Osteoblast (primary cell): ENCODE data around the gene ESAM. TPM values are rescaled to one million over a fixed set of nuclear protein-coding genes. Genes with fewer than 3 reads are reported as not detected.

Experiments used
- DNase-seq: peaks from one replicate; pipeline ENCODE4 v3.0.0; 2011; ENCODE audit warnings: low spot score, mixed read lengths; ENCODE audit not compliant: insufficient read length; ENCODE audit errors: missing footprints
- H2AFZ ChIP-seq: 2 replicates; pipeline ENCODE4 v1.6.0; 2011; ENCODE audit warnings: mild to moderate bottlenecking, low read length
- H3K27ac ChIP-seq: 2 replicates; pipeline ENCODE4 v1.5.1; 2011; ENCODE audit warnings: mild to moderate bottlenecking, low read depth, low read length, moderate library complexity
- H3K27me3 ChIP-seq: 2 replicates; pipeline ENCODE4 v1.6.0; 2012; ENCODE audit warnings: mild to moderate bottlenecking, control low read depth, inconsistent platforms, low read length, moderate library complexity; ENCODE audit not compliant: insufficient read depth
- H3K36me3 ChIP-seq: 2 replicates; pipeline ENCODE4 v1.5.1; 2011; ENCODE audit warnings: mild to moderate bottlenecking, low read length, control low read depth, moderate library complexity; ENCODE audit not compliant: insufficient read depth
- H3K4me1 ChIP-seq: 2 replicates; pipeline ENCODE4 v1.5.1; 2011; ENCODE audit warnings: mild to moderate bottlenecking, low read length, control low read depth, moderate library complexity; ENCODE audit not compliant: insufficient read depth
- H3K4me2 ChIP-seq: 2 replicates; pipeline ENCODE4 v1.6.0; 2011; ENCODE audit warnings: mild to moderate bottlenecking, low read length; ENCODE audit not compliant: insufficient read depth
- H3K4me3 ChIP-seq: fragments of 200-600 bp; sonication (generic); 3 replicates; pipeline ENCODE4 v1.5.1; 2012; ENCODE audit warnings: mild to moderate bottlenecking, low read length, inconsistent platforms; ENCODE audit not compliant: insufficient read depth
- H3K79me2 ChIP-seq: 2 replicates; pipeline ENCODE4 v1.6.0; 2012; ENCODE audit warnings: mild to moderate bottlenecking, low read length, control low read depth, inconsistent platforms; ENCODE audit not compliant: insufficient read depth
- H3K9me3 ChIP-seq: 2 replicates; pipeline ENCODE4 v1.5.1; 2011; ENCODE audit warnings: low read depth, low read length, control low read depth
- H4K20me1 ChIP-seq: 2 replicates; pipeline ENCODE4 v1.6.0; 2012; ENCODE audit warnings: mild to moderate bottlenecking, low read length, control low read depth; ENCODE audit not compliant: insufficient read depth
- total RNA-seq: library from RNA; depleted of rRNA; stranded (reverse); fragments of >200 nt; gene quantifications from 2 replicates; pipeline ENCODE4 v1.2.3, GENCODE V29; 2012
- TF ChIP-seq, protein P1 (sequence below): IDR thresholded peaks from 2 replicates; pipeline ENCODE4 v1.5.1; 2011; ENCODE audit warnings: mild to moderate bottlenecking, low read depth, low read length, moderate library complexity; ENCODE audit errors: extremely low read depth

ESAM gene
- total RNA-seq, 1 donor: under 0.01 TPM

DNA sequence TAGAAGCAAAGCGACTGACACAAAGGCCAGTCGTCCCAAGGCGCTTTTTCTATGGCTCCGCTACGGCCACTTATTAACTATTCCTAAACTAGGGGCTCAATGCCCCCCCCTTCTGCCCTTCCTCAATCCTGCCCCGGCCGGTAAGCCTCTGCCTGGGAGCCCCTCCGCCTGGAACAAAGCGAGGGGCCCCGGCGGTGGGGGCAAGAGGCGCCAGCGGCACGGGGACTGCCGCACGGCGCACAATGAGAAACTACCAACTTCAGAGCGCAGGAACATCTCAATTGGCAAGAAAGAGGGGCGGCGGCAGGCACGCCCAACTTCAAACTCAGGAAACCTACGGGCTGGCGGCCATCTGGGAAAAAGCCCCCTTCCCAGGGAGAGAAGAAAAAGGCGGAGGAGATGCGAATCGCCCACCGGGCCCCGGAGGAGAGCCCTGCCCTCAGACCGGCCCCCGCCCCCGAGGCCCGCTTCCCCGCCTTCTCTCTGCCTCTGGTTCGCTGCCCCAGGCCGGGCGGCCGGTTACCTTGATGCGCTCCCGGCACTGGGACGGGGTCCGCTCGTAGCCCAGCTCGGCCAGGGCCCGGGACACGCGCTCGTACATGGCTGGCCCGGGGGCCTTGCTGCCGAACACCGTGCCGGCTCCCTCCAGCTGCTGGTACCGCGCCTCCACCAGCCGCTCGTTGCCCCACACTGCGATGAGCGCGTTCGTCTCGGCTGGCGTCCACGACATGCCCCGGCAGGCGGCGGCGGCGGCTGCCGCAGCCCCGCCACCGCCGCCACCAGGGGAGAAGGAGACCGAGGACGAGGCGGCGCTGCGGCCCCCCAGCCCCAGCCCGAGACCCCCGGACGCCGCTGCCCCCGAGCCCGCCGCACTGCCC is 37.5 kb upstream of the ESAM start:
- Histone ChIP-seq H2AFZ (peak overlapping the region; percentile 94), H3K27ac (peak overlapping the region; percentile 87), H3K4me1 (peaks cover 24% of the 10 kb centered on the region), H3K79me2 (peaks cover 52% of the 10 kb centered on the region), H3K27me3 (no peaks in the 10 kb centered on the region), H3K9me3 (no peaks in the 10 kb centered on the region), H3K4me2 (peak overlapping the region; percentile 98), H3K36me3 (no peaks in the 10 kb centered on the region), H3K4me3 (peak overlapping the region; percentile 87), H4K20me1 (peaks cover 22% of the 10 kb centered on the region)
- TF ChIP-seq, protein P1, sequence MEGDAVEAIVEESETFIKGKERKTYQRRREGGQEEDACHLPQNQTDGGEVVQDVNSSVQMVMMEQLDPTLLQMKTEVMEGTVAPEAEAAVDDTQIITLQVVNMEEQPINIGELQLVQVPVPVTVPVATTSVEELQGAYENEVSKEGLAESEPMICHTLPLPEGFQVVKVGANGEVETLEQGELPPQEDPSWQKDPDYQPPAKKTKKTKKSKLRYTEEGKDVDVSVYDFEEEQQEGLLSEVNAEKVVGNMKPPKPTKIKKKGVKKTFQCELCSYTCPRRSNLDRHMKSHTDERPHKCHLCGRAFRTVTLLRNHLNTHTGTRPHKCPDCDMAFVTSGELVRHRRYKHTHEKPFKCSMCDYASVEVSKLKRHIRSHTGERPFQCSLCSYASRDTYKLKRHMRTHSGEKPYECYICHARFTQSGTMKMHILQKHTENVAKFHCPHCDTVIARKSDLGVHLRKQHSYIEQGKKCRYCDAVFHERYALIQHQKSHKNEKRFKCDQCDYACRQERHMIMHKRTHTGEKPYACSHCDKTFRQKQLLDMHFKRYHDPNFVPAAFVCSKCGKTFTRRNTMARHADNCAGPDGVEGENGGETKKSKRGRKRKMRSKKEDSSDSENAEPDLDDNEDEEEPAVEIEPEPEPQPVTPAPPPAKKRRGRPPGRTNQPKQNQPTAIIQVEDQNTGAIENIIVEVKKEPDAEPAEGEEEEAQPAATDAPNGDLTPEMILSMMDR: no peak
- peak; percentile 88 for DNase-seq

DNA sequence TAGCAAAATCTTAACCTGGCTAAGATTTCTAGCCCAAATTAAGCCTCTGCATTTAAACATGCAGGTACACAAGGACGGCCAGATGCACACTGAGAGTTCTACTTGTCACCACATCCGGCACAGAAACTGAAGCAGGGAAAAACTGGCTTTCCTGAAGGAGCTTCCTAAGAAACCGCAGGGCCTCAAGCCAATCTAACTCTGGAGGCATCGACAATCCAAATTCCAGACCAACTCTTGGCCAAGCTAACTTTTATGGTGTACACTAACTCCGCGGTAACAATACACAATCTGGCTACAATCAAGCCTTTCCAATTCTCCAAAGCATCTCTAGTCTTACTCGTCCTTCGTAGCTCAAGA is 36.9 kb upstream of the ESAM start:
- peak overlapping the region; percentile 87 for H3K4me3 ChIP-seq
- H3K27me3 ChIP-seq: no peaks in the 10 kb centered on the region
- DNase-seq: peak; percentile 72
- TF ChIP-seq, protein P1: no peak
- peaks cover 58% of the 10 kb centered on the region for H3K79me2 ChIP-seq
- H3K4me1 ChIP-seq: peaks cover 24% of the 10 kb centered on the region
- H3K27ac ChIP-seq: peak overlapping the region; percentile 37
- no peaks in the 10 kb centered on the region for H3K9me3 ChIP-seq
- H4K20me1 ChIP-seq: peaks cover 22% of the 10 kb centered on the region
- H2AFZ ChIP-seq: peak overlapping the region; percentile 63
- H3K4me2 ChIP-seq: peak overlapping the region; percentile 98
- H3K36me3 ChIP-seq: no peaks in the 10 kb centered on the region

DNA sequence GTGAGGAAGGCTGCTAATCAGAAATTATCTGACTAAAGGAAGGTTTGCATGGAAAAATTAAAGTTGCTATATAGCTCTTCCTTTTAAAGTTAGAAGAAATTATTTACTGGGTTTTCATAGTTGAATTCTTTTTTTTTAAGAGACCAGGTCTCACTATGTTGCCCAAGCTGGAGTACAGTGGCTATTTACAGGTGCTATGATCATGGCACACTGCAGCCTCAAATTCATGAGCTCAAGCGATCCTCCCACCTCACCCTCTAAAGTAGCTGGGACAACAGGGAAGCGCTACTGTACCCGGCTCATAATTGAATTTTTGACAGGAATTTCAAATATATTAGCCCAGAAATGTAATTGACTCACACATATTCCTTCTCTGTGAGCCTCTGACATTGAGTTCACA is 34.2 kb upstream of the ESAM start:
- Histone ChIP-seq H3K36me3 (no peaks in the 10 kb centered on the region), H4K20me1 (peaks cover 44% of the 10 kb centered on the region), H3K27me3 (no peaks in the 10 kb centered on the region), H3K27ac (no peak overlapping the region), H3K79me2 (peaks cover 83% of the 10 kb centered on the region), H3K4me1 (peaks cover 16% of the 10 kb centered on the region), H2AFZ (no peak overlapping the region), H3K4me3 (no peak overlapping the region), H3K4me2 (no peak overlapping the region), H3K9me3 (no peaks in the 10 kb centered on the region)
- DNase-seq: no peak
- TF ChIP-seq, protein P1: no peak

DNA sequence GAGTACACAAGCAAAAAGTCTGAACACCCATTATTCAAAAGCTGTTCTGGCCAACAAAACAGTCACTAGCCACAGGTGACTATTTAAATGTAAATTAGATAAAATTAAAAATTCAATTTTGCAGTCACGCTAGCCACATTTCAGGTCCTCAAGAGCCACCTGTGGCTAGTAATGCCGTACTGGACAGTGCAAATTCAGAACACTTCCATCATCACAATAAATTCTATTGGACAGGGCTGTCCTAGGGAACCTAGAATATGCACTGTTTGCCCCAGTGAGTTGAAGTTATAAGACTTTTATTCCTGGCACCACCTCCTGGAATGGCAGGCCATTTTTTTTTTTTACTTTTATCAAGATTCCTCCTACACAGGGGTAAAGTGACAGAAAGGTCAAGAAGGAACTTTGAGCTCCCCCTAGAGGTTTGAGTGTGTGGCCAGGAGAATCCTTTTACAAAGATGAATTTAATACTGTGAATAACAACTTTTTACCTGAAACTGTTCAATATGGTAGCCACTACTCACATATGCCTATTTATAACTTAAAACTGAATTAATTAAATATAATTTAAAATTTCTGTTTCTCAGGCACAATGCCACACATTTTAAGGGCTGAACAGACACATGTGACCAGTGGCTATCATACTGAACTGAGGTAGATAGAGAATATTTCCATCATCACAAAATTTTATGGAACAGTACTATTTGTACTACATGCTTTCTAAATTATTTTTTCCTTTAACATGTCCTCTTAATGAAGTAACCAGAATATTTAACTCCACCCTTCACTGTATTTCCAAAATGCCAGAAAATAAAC is 31.6 kb upstream of the ESAM start:
- TF ChIP-seq, protein P1: peak; percentile 74
- Histone ChIP-seq H3K79me2 (peaks cover 95% of the 10 kb centered on the region), H3K4me1 (peaks cover 5% of the 10 kb centered on the region), H2AFZ (no peak overlapping the region), H3K27me3 (no peaks in the 10 kb centered on the region), H3K4me3 (no peak overlapping the region), H3K27ac (no peak overlapping the region), H3K9me3 (no peaks in the 10 kb centered on the region), H3K4me2 (no peak overlapping the region), H3K36me3 (no peaks in the 10 kb centered on the region), H4K20me1 (peaks cover 66% of the 10 kb centered on the region)
- peak; percentile 75 for DNase-seq
